SK-N-DZ (cell line): Measurements from ENCODE around the gene ABCA7.

ENCODE experiments used
- DNase-seq: peaks from one replicate; pipeline ENCODE4 v3.0.0-alpha.2; 2015; ENCODE audit warnings: low spot score

ABCA7 gene

GRCh38 chr19:1004204-1004802, 35.6 kb upstream of the ABCA7 start:
- no peak for DNase-seq

- no peak for DNase-seq
Measured at GRCh38 chr19:1004803-1005664, 34.9 kb upstream of the ABCA7 start.

- DNase-seq: no peak
Measured at GRCh38 chr19:1006711-1007398, 33.1 kb upstream of the ABCA7 start.

- DNase-seq: no peak
Measured at GRCh38 chr19:1007399-1008251, 32.3 kb upstream of the ABCA7 start.

DNA sequence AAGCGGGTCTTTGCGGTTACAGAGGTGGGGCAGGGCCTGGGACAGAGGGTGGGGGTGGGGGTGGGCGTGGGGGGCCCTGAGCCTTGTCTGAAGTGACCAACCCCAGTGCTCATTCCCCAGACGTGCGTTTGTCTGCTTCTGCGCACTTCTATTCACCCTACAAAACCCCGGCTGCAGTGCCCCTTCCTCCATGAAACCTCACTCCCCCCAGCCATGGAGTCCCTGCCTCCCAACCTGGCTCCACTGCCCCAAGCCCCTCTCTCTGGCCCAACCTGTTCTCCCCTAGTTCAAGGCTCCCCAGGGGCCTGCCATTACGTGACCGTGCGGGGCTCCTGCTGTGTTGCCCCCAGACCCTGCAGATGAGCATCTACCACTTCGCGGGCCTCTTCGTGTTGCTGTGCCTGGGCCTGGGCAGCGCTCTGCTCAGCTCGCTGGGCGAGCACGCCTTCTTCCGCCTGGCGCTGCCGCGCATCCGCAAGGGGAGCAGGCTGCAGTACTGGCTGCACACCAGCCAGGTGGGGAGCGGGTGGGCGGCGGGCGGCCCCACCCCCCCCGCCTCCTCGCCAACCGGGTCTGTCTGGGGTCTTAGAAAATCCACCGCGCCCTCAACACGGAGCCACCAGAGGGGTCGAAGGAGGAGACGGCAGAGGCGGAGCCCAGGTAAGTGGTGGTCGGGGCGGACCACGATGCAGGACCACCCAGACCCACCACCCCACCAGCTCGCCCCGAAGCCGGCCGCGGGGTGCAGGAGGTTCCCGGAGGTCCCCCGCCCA, 31.5 kb upstream of the ABCA7 start:
- no peak for DNase-seq

DNA sequence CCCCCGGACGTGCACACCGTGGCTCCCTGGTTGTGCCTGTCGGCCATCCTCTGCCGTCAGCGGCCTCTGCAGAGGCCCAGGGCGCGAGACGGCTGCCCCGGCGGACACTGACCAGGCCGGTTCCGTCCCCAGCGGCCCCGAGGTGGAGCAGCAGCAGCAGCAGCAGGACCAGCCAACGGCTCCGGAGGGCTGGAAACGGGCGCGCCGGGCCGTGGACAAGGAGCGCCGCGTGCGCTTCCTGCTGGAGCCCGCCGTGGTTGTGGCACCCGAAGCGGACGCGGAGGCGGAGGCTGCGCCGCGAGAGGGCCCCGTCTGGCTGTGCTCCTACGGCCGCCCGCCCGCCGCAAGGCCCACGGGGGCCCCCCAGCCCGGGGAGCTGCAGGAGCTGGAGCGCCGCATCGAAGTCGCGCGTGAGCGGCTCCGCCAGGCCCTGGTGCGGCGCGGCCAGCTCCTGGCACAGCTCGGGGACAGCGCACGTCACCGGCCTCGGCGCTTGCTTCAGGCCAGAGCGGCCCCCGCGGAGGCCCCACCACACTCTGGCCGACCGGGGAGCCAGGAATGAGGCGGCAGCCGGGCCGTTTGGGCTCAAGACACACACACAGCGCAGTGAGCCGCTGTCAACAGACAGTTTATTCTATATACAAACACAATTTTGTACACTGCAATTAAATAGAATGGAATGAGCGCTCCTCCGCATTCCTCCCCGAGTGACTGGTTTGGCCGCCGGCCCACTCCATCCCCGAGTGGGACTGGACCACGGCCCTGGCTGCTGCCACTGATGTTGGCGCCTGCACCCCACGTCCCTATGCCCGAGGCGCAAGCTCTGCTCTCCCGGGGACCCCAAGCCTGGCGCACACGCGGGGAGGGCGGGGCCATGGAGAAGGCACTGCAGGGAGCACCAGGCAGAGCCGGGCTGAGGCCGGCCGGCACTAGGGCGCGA, 30.6 kb upstream of the ABCA7 start:
- DNase-seq: no peak

DNA sequence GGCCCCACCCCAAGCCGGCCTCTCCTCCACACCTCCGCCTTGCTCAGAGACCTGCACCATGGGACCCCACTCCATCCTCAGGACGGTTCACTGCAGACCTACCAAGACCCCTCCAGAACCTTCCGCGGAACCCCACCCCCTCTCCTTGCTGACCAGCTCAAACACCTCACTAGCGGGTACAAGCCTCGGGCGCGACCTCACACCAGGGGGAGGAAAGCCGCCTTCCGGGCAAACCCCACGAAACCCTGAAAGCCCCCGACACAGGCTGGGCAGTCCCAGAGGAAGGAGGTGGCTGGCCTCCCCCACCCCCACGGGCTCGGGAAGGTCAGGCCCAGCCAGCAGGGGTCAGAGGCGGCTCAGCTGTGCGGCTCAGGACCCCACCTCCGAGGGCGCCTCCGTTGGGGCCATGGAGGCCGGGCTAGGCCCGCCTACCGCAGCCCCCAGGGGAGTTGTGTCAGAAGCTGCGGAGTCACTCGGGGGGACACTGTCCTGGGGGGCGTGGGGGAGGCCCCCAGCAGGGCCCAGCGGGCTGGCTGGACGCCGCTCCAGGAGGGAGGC, 29.8 kb upstream of the ABCA7 start:
- DNase-seq: no peak

DNA sequence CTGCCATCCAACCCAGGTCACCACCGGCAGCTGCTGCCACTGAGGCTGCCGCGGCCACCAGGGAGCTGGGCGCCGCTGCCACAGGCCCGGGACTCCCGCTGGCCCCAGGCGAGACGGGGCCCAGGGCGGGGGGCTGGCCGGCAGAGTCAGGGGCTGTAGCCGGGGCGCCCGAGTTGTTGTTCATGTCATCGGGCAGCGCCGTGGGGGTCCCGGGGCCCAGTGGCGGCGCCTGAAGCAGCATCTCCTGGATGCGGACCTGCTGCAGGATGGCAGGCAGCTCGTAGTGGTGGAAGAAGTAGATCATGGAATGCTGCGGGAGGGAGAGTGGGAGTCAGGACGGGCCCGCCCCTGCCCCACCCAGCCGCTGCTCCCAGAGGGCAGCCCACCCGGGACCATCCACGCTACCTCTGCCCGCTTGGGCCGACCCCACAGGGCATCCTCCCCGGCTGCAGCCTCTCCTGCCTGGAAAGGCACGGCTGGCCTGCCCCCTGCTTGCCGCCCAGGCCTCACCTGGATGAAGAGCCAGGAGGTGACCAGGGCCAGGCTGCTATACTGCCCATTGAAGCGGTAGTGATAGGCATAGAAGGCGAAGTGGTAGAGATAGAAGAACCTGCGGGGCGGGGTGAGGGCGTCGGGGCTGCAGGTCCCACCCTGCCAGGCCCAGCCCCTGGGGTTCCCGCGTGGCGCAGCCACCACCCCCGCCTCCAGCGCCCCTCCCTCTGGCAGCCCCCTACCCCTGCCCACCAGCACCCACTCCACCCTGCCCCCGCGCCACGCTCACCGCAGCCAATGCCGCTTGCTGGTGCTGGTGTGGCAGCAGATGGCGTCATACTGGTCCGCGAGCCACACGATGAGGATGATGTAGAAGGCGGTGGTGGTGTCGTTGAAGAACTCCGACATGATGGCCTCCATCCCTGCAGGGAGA, 29.1 kb upstream of the ABCA7 start:
- no peak for DNase-seq

DNA sequence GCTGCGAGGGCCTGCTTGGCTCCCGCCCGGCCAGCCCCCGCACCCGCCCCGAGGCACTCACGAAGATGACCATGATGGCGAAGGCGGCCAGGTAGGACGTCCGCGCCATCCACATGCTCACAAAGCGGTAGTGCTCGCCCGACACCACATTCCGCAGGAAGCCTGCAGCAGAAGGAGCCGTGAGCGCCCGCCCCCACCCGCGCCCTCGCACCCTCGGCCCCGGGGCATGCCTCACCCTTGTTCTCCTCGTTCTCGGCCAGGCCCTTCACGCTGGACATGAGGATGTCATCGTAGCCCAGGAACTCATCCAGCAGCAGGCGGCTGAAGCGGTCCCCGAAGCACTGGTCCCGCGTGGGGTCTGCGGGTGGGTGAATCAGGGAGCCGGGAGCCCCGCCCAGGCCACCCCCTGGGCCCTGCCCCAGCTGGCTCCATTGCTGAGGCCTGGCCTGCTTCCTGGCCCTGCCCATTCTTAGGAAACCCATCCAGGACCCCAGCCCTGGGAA, 28.0 kb upstream of the ABCA7 start:
- no peak for DNase-seq

DNA sequence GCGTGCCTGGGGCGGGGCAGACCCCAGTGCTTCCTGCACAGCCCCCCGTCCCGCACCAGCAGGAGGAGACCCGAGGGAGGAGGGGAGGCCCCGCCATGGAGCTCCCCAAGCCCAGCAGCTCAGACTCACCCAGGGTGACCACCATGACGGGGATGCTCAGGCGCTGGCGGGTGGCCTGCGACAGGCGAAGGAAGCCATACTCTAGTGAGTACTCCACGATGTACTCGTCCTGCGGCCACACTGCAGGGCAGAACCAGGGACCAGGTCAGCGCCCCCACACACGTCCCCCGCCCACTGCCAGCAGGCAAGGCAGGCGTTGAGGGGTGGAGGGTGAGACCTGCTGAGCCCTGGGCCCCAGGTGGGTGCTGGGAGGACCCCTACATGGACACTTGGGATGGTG, 27.6 kb upstream of the ABCA7 start:
- no peak for DNase-seq

- DNase-seq: no peak
Measured at GRCh38 chr19:1013218-1013617, 26.7 kb upstream of the ABCA7 start.

DNA sequence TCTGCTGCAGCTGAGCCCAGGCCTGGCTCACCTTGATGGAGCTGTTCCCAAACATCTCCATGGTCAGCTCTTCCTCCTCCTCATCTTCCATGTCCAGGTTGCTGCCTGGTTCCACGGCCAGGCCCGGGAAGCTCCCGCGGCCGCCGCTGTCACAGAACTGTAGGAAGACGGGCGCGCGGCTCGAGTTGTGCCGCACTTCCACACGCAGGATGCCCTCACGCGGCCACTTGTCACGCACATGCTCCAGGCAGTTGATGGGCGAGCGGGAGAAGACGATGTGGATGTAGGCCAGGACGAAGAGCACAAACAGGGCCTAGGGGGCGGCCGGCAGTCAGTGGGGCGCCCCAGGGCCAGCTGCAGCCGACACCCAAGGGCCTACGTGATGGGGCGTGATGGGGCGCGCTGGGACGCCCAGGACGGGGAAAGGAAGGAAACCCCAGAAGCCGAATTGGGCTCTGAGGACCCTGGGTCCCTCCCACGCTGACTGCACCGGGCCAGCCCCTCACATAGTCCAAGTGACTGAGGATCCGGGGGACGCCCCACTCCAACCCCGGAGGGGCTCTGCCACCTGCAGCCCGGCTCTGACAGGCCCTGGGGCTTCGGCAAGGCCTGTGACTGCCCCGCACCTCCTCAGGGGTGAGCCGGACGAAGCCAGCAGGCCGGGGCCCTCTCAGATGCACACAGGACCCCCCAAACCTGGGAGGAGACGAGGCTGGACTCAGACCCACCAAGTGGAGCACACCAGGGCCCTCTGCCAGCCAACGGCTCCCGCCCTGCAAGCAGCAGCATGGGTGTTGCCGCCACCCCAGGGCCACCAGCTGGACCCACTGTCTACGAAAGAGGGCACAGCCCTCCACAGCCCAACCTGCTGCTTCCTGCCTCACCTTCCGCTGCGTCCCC, 25.5 kb upstream of the ABCA7 start:
- no peak for DNase-seq

GRCh38 chr19:1015061-1015781, 24.7 kb upstream of the ABCA7 start:
- no peak for DNase-seq

- DNase-seq: no peak
Measured at GRCh38 chr19:1015782-1016646, 23.9 kb upstream of the ABCA7 start.

DNA sequence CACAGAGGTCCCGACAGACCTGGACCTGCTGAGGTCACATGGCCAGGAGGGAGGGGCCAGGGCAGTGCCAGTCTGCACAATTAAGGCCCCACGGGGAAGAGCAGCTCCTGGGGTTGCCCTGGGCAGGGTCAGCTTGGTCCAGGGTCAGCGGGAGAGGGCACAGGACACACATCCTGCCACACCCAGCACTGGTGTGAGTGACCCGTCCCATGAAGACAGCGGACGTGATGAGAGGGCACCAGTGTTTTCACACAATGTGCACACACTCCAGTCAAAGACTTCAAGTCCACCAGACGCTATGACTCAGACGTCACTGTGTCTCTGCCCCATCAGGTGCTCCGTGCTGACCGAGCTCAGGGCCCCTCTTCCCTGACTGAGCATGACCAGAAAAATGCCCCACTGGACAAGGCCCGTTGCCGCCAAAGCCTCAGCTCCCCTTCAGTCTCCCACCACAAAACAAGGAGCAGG, 23.2 kb upstream of the ABCA7 start:
- DNase-seq: no peak
